GM21447 (cell line): ENCODE results near the gene MRGPRF.
A peak's percentile ranks its signal among the peaks of the same experiment; 100 is the strongest.

Source experiments
- ATAC-seq: cut with Tn5 transposase; IDR thresholded peaks from one replicate; pipeline ENCODE4 v1.9.1; 2021; ENCODE audit not compliant: unreplicated experiment

The MRGPRF gene

DNA sequence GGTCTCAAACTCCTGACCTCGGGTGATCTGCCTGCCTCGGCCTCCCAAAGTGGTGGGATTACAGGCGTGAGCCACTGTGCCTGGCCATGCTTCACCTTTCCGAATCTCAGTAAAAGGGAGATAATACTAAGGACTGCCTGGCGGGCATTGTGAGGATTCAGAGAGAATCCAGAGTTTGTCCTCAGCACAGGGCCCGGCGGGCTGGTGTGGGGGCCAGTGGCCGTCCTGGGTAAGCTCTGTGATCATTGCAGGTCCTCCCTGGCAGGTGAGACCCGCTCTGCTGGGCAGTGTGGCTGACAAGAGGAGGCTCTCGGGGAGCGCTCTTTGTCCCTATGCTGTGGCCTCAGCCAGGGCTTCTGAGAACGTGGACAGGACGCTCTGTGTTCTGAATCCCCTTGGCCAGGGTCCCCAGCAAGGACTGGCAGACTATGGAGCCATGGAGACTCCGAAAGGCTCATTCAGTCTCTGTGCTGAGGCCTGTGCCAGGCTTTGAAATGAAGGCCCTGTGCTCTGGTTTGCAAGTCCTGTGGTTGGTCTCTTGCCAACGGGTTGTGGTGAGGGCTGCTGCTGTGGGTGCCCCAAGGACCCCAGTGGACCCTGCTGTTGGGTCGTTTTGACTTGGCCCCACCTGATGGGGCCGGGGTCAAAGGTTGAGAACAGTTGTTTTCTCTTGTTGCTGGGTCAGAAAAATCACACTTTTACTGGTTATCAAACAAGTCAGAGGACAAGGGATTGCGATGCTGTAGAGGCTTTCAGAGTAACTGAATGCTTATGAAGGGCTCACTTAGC is 37.7 kb upstream of the MRGPRF start:
- no peak for ATAC-seq

DNA sequence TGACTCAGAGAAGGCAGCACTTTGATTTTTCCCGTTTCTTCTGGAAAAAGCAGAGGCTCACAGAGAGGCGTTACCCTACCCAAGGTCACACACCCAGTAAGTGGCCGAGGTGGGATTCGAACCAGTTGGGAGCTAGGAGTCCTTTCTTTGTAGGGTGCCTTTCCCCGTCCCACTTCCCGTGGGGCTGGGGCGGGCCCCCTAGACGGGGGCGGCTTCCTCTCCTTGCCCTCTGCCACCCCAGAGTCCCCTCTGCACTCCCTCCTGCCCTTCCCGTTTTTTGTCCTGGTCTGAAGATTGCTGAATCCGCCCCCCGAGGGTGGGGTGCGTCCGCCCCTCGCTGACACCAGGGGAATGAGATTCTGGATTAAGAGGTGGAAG is 36.4 kb upstream of the MRGPRF start:
- no peak for ATAC-seq

DNA sequence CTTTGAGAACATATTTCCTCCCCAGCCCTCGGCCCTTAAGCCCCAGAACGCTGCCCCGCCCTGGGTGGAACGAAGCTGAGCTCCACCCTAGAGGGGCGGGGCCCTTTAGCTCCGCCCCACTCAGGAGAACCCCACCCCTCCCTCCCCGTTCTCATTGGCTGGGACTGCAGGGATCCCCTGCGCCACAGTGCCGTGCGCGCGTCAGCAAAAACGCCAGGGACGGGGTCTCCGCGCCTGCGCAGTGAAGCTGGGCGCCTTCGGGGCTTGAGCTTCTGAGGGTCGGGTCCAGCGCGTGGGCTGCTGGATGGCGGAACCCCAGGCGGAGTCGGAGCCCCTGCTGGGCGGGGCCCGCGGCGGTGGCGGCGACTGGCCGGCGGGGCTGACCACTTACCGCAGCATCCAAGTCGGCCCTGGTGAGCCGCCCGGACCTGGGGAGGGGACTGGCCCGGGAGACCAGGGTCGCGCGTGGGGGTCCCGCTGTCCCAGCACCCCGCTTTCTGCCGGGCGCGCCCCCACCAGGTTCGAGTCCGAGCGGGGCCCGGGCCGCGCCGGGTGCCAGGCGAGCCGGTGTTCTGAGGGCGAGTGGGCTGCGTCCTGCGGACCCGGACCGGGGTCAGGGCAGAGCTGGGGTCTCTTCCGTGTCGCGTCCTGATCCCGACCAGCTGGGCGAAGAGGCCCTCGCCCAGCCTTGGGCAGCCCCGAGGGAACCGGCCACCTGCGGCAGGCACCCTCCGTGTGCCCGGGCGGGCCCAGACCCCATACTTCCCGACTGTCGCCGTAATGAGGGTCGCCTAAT is 35.8 kb upstream of the MRGPRF start, which contains the start of gene TPCN2:
Gene TPCN2, plus strand, starts transcription at position 239 of the 796 bp plus-strand sequence. Its CDS starts 66 bp downstream, at position 305.
- peak; percentile 68 for ATAC-seq

GRCh38 chr11:69048031-69048693 is 35.1 kb upstream of the MRGPRF start:
- ATAC-seq, result no peak

DNA sequence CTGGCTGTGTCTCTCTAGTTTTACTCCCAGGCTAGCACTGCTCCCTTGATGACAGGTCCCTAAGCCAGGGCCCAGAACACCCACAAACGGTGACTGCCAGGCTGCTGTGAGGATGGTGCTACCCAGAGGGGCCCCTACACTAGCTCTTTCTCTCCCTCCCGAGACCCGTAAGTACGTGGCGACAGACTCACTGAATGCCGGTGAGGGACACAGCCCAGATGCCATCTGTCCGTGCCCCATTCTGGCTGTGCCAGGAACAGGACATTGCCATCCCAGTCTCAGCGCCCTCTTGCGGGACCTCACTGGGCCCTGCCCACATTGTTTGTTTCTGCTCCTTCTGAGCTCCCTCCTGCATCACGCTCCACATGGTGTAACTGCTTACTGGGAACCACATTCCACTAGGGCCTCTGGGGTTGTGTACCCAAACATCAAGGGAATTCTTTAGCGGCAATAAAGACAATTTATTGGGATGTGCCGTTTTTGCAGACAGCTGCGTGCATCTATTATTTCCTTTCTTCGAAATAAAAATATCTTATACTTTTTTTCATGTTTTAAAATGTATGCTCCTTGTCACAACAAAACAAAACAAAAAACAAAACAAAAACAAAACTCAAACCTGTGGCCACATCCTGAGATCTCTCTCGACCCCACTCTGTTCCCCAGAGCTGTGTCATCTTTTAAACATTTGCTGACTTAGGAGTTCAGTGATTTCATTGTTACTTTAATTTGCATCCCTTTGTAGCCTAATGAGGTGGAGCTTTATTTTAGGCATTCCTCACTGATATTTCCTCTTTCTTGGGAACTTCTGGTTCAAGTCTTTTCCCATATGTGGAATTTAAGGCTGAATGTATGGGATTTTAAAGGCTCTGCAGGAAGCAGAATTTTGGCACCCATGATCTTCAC is 31.3 kb upstream of the MRGPRF start:
- no peak for ATAC-seq

- ATAC-seq, result no peak
These were observed 28.5 kb upstream of the MRGPRF start for GRCh38 chr11:69041516-69041915.

DNA sequence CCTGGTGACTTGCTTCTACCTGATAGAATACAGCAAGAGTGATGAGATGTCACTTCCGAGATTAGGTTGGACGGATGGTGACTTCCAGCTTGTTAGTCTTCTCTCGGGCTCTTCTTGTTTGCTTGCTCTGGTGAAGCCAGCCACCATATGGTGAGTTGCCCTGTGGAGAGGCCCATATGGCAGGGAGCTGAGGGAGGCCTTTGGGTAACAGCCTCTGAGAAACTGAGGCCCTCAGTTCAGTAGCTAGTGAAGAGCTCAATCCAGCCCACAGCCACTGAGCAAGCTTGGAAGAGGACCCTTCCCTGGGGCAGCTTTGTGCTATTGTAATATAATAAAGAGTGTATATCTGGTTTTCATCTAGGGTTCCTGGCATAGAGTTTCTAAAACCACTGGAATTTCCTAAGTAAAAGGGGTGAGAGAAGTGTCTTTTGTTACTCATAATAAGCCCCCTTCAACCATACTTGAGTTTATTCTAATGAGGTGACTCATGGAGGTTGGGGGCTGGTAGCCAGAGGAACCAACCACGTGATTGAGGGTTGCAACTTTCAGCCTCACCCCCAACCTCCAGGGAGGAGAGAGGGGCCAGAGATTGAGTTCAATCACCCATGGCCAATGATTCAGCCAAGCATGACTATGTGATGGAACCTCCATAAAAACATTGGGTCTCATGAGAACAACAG is 27.7 kb upstream of the MRGPRF start:
- no peak for ATAC-seq

GRCh38 chr11:69040051-69040450 is 27.0 kb upstream of the MRGPRF start:
- ATAC-seq, result no peak

DNA sequence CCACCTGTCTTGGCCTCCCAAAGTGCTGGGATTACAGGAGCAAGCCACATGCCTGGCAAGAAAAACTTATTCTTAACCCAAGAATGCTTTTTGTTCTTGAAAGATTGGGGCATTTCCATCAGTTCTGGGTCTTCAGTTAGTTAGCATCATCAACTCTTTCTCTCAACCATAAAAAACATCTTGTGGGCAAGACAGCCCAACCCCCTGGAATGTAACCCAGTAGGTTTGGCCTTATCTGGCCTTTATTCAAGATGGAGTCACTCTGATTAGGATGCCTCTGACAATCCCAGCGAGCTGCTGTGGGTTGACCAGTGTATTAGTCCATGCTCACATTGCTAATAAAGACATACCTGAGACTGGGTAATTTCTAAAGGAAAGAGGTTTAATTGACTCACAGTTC is 26.5 kb upstream of the MRGPRF start:
- ATAC-seq, result no peak

DNA sequence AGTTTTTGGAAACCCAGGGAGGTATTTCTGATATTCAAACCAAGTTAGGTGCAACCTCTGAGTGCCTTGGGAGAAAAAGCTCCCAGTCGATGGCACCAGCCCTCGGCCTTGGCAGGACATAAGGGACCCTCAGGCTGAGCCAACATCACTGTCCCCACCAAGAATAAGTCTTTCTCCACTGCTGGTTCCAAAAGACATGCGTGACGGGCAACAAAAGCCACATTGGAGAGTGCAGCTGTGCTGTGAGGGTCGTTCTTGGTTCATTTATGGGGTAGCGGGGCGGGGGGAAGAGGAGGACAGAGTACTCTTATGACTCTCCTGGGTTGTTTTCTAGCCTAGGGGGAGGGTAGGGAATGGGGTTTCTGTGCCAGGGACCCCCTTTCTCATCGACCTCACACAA is 24.5 kb upstream of the MRGPRF start:
- ATAC-seq, result no peak

DNA sequence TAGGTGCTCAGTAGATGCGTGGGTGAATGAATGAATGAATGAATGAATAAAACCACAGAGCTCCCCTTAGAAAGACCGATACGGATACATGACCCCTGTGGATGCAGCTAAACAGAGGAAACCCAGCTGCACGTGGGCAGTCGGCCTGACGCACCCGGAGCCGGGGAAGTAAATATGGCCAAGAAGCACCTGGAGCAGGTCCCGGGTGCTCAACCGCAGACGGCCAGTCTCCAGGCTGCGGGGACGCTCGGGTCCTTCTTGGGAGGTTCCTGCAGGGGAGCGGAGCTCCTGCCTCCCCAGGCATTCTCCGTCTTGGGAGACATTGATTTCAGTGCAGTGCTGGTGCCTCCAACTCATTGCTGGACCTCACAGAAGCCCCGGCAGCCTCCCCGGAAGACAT is 24.0 kb upstream of the MRGPRF start:
- ATAC-seq, result no peak

- no peak for ATAC-seq
These were observed 22.9 kb upstream of the MRGPRF start for GRCh38 chr11:69035946-69036340.

DNA sequence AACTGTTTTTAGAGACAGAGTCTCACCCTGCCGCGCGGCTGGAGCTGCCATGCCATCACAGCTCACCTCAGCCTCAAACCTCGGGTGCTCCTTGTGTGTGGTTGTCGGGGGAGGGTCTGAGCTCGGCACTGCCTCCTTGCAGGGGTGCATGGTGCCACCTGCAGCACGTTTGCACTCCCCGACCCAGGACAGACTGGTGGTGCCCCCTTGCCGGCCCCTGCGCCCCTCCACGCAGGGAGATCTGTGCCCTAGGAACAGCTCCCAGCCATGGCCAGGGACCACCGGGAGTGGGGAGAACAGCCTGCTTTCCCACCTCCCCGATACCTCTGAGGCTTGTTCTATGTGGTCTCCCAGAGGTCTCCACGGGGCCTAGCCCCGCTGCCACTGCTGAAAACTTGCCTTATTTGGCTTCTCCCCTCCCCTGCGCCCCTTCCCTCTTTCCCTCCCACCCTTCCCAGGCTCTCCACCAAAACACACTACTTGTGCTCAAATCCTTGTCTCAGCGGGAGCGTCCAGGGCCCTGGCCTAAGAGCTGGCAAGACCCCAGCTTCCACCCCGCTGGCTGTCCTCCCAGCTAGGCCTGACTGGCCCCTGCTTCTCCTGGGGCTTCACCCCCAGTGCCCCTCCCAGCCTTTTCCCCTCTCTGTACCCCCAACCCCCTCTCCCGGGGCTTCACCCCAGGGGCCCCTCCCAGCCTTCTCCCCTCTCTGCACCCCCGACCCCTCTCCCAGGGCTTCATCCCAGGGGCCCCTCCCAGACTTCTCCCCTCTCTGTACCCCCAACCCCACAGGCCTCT is 22.3 kb upstream of the MRGPRF start:
- no peak for ATAC-seq

DNA sequence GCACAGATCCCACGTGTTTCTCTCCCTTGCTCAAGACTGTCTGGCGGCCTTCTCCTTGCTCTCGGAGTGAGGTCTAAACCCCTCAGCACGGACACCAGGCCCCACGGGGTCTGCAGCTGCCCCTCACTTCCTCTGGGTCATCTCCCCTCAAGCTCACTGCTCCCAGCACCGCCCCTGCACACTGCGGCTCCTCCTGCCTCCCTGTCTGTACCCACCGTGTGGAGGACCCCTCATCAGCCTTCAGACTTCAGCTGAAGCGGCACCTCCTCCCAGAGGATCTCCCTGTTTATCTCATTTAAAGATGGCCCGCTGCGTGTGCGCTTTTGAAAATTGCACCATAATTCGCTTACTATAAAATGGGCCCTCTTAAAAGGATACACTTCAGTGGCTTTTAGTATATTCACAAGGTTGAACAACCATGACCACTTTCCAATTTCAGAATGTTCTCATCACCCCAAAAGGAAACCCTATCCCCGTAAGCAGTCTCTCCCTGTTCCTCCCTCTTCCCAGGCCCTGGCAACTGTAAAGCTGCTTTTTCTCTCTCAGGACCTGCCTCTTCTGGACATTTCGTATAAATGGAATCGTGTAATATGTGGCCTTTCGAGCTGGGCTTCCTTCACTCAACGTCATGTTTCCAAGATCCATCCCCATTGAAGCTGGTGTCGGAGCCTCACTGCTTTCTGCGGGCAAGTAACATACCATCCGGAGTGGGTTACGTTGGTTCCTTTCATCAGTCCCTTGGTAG is 21.2 kb upstream of the MRGPRF start:
- no peak for ATAC-seq

DNA sequence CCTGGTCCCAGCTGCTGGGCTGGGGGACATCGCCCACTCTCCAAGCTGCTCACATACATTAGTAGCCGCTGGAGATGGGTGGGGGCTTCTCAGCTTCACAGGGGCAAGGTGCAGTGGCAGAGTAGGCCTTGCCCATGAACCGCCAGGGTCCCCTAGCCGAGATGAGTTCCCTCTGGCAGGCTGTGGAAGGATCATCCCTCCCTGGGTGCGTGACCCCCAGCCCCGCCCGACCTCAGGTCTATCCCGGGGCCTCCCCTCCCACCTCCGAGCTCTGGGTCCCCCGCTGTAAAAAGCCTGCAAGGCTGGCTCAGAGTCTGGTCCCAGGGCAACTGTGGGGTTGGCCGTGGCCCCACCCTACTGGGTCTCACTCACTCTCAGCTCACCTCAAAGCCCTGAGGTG is 20.4 kb upstream of the MRGPRF start:
- no peak for ATAC-seq

DNA sequence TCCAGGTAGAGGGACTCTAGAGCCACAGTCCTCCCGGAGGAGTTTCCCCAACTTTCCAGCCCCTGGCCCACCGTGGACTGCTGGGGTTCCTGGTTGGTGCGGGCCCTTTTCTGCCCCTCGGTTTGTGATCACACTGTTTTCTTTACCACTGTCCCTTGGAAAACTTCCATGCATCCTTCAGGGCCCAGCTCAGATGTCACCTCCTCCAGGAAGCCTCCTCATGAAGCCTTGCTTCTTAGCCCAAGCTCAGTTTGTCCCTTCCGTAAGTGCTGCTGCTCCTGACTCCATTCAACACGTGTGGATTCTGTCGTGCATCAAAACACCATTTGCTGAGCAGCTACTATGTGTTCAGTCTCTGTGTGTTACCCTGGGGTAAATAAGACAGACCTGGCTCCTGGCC is 19.8 kb upstream of the MRGPRF start:
- no peak for ATAC-seq

GRCh38 chr11:69030301-69030700 is 17.3 kb upstream of the MRGPRF start:
- no peak for ATAC-seq

GRCh38 chr11:69027704-69028372 is 14.8 kb upstream of the MRGPRF start:
- no peak for ATAC-seq
